HCT116 (cell line): ENCODE measurements around the gene CHDH. TPM values are rescaled to one million over a fixed set of nuclear protein-coding genes. Genes with fewer than 3 reads are reported as not detected.

Experiments
- ATAC-seq: fragments of 200-7000 bp; cut with Tn5 transposase; 2 replicates; pipeline ENCODE4 v1.9.1; 2020; ENCODE audit warnings: mild to moderate bottlenecking, moderate library complexity
- BruUV-seq: library from RNA; stranded (reverse); fragments of 400-500 nt; replicated peaks from 2 replicates; lab custom pipeline; 2021; lab: Mats Ljungman, UMichigan
- CTCF ChIA-PET: fragments of 300-600 bp; sonication (Branson Sonifier 250); formaldehyde crosslinking; loops from one replicate; lab custom pipeline; 2021; ENCODE audit warnings: antibody characterized with exemption; lab: Charles Lee
- POLR2A ChIA-PET: fragments of 300-600, 350-600 bp; sonication (Branson Sonifier 250); formaldehyde crosslinking; loops from one replicate; lab custom pipeline; 2021; ENCODE audit warnings: antibody characterized with exemption; lab: Charles Lee
- RAD21 ChIA-PET, 2 experiments: fragments of 300-600 bp; sonication (Branson Sonifier 250); formaldehyde crosslinking; loops; one replicate each; lab custom pipeline; 2023; ENCODE audit warnings: low total read pairs in 2 of 2; ENCODE audit not compliant: uncharacterized antibody in 2 of 2, unreplicated experiment in 2 of 2, low non-redundant PET in 1 of 2; lab: Charles Lee
- DNase-seq: peaks from one replicate; pipeline ENCODE4 v3.0.0-alpha.2; 2010; ENCODE audit warnings: low read depth, low spot score
- H2AFZ ChIP-seq: fragments of 200-600 bp; shearing (Covaris generic), sonication (generic); 2 replicates; pipeline ENCODE4 v1.6.1; 2017; ENCODE audit warnings: low read depth, mixed run types, mixed read lengths, antibody characterized with exemption, low read length; ENCODE audit not compliant: poor library complexity, severe bottlenecking
- H3K27ac ChIP-seq: 2 replicates; pipeline ENCODE4 v1.5.1; 2012; ENCODE audit warnings: low read depth, low read length
- H3K27me3 ChIP-seq: fragments of 200-600 bp; sonication (generic); 2 replicates; pipeline ENCODE4 v1.6.1; 2016; ENCODE audit warnings: mixed run types, low read length, mixed read lengths; ENCODE audit not compliant: insufficient read depth
- H3K36me3 ChIP-seq, 2 experiments: fragments of 200-500 bp in 1 of 2; fragments of 200-600 bp in 1 of 2; sonication (Bioruptor generic) in 1 of 2; sonication (generic) in 1 of 2; 2 replicates each; pipeline versions ENCODE4 v1.5.1 to v1.6.1; 2014 to 2016; ENCODE audit warnings: low read length in 2 of 2, inconsistent platforms in 1 of 2, mixed read lengths in 1 of 2, mixed run types in 1 of 2; ENCODE audit not compliant: insufficient read depth in 2 of 2, control insufficient read depth in 1 of 2
- H3K4me1 ChIP-seq, 2 experiments: fragments of 200-600 bp in 1 of 2; sonication (generic) in 1 of 2; 2 replicates each; pipeline versions ENCODE4 v1.5.1 to v1.6.1; 2012 to 2017; ENCODE audit warnings: low read length in 2 of 2, inconsistent platforms in 1 of 2, mild to moderate bottlenecking in 1 of 2, mixed read lengths in 1 of 2, mixed run types in 1 of 2, moderate library complexity in 1 of 2; ENCODE audit not compliant: insufficient read depth in 2 of 2, control insufficient read depth in 1 of 2
- H3K4me2 ChIP-seq: fragments of 200-600 bp; sonication (generic); 2 replicates; pipeline ENCODE4 v1.6.1; 2017; ENCODE audit warnings: mixed run types, low read length, mixed read lengths
- H3K4me3 ChIP-seq, 2 experiments: fragments of 200-600 bp in 1 of 2; sonication (generic) in 1 of 2; replicated peaks in 1 of 2; 2 replicates each; pipeline ENCODE4 v1.5.1; 2011 to 2016; ENCODE audit warnings: low read length in 2 of 2, control low read depth in 1 of 2, low read depth in 1 of 2, mild to moderate bottlenecking in 1 of 2, mixed read lengths in 1 of 2, mixed run types in 1 of 2
- H3K79me2 ChIP-seq: fragments of 200-600 bp; sonication (generic); 2 replicates; pipeline ENCODE4 v1.6.1; 2017; ENCODE audit warnings: mild to moderate bottlenecking, mixed run types, low read length, moderate library complexity, mixed read lengths; ENCODE audit not compliant: insufficient read depth
- H3K9ac ChIP-seq: fragments of 200-600 bp; sonication (generic); 2 replicates; pipeline ENCODE4 v1.6.1; 2016; ENCODE audit warnings: low read length, mixed read lengths
- H3K9me2 ChIP-seq: fragments of 200-600 bp; sonication (generic), shearing (Covaris generic); 2 replicates; pipeline ENCODE4 v1.6.1; 2017; ENCODE audit warnings: mixed run types, mild to moderate bottlenecking, moderate library complexity; ENCODE audit not compliant: insufficient read depth
- H3K9me3 ChIP-seq, 2 experiments: fragments of 200-500 bp in 1 of 2; fragments of 200-600 bp in 1 of 2; sonication (Bioruptor generic) in 1 of 2; sonication (generic) in 1 of 2; 2 replicates each; pipeline ENCODE4 v1.6.1; 2014 to 2017; ENCODE audit warnings: low read length in 2 of 2, mixed read lengths in 2 of 2, inconsistent platforms in 1 of 2, low read depth in 1 of 2, mild to moderate bottlenecking in 1 of 2, mixed run types in 1 of 2, moderate library complexity in 1 of 2; ENCODE audit not compliant: control insufficient read depth in 1 of 2, insufficient read depth in 1 of 2
- H4K20me1 ChIP-seq: fragments of 200-600 bp; sonication (generic), shearing (Covaris generic); 2 replicates; pipeline ENCODE4 v1.6.1; 2017; ENCODE audit warnings: mixed run types, mild to moderate bottlenecking, moderate library complexity; ENCODE audit not compliant: insufficient read depth
- EZH2 ChIP-seq: fragments of 200-600 bp; sonication (generic); IDR thresholded peaks from 2 replicates; pipeline ENCODE4 v1.6.1; 2017; ENCODE audit warnings: antibody characterized with exemption, mixed run types
- POLR2AphosphoS5 ChIP-seq: IDR thresholded peaks from 2 replicates; pipeline ENCODE4 v1.6.1; 2011; ENCODE audit warnings: mild to moderate bottlenecking, low read depth, low read length, moderate library complexity
- REST ChIP-seq: IDR thresholded peaks from 2 replicates; pipeline ENCODE4 v1.6.1; 2012; ENCODE audit warnings: low read depth
- ZNF274 ChIP-seq: fragments of 200-500 bp; sonication (Bioruptor generic); IDR thresholded peaks from 2 replicates; pipeline ENCODE4 v1.6.1; 2014; ENCODE audit warnings: mild to moderate bottlenecking, low read depth, low read length, inconsistent platforms
- intact Hi-C: fragments of 100-400 bp; cut with micrococcal nuclease; formaldehyde crosslinking; loops from 2 replicates; pipeline ENCODE4 v1.10.0; 2022
- total RNA-seq: library from RNA; stranded (reverse); gene quantifications from one replicate; pipeline ENCODE4 v1.2.1, GENCODE V29; 2021; ENCODE audit not compliant: unreplicated experiment

Gene CHDH
- total RNA-seq, 1 experiment from 2014 or later = 10.8 TPM

GRCh38 chr3:53778153-53778552 lies 68.1 kb downstream of the CHDH start:
- no peaks in the 10 kb centered on the region for H3K9me3 ChIP-seq
- no peak for DNase-seq
- intact Hi-C loops = no loop called here
- no peak overlapping the region for H3K9ac ChIP-seq
- H3K79me2 ChIP-seq = no peaks in the 10 kb centered on the region
- H3K36me3 ChIP-seq = no peaks in the 10 kb centered on the region
- no peak overlapping the region for H3K4me2 ChIP-seq
- no peak overlapping the region for H3K27ac ChIP-seq
- ChIA-PET CTCF (no interaction called here), POLR2A (no interaction called here), RAD21 (no interaction called here)
- BruUV-seq = no TSS peak
- no peak overlapping the region for H3K4me3 ChIP-seq
- TF ChIP-seq POLR2AphosphoS5 = no peak
- no peaks in the 10 kb centered on the region for H3K4me1 ChIP-seq
- no peak overlapping the region for H2AFZ ChIP-seq
- H3K9me2 ChIP-seq = no peaks in the 10 kb centered on the region
- no peaks in the 10 kb centered on the region for H3K27me3 ChIP-seq
- no peaks in the 10 kb centered on the region for H4K20me1 ChIP-seq
- no peak for ATAC-seq

- DNase-seq (no peak), ATAC-seq (no peak)
- no peaks in the 10 kb centered on the region for H3K27me3 ChIP-seq
- H3K79me2 ChIP-seq = no peaks in the 10 kb centered on the region
- no peaks in the 10 kb centered on the region for H3K4me1 ChIP-seq
- CTCF ChIA-PET = no interaction called here
- H4K20me1 ChIP-seq = no peaks in the 10 kb centered on the region
- H3K4me2 ChIP-seq = no peak overlapping the region
- no peak overlapping the region for H3K9ac ChIP-seq
- H2AFZ ChIP-seq = no peak overlapping the region
- no peak overlapping the region for H3K27ac ChIP-seq
- no peak overlapping the region for H3K4me3 ChIP-seq
- intact Hi-C loops = no loop called here
- no peak for TF ChIP-seq ZNF274
- TF ChIP-seq REST = no peak
- TF ChIP-seq EZH2 = no peak
- TF ChIP-seq, all 23 proteins: peak for 0
- ChIA-PET POLR2A (no interaction called here), RAD21 (no interaction called here)
- BruUV-seq = no TSS peak
- Histone ChIP-seq H3K9me2 (no peaks in the 10 kb centered on the region), H3K36me3 (no peaks in the 10 kb centered on the region), H3K9me3 (no peaks in the 10 kb centered on the region)
Observed at GRCh38 chr3:53777468-53777867, 68.8 kb downstream of the CHDH start.
